Cardiac muscle cell (in vitro differentiated cells and primary cell): Measurements from ENCODE around the gene CTBP2. TPM values are rescaled to one million over a fixed set of nuclear protein-coding genes. Genes with fewer than 3 reads are reported as not detected.

ENCODE experiments used
- DNase-seq, 2 donors: peaks; one replicate each; pipeline versions ENCODE4 v3.0.0 to v3.0.0-alpha.2; 2010 to 2017; ENCODE audit warnings: low read depth in 1 of 2, low spot score in 1 of 2
- H3K27ac ChIP-seq: fragments of 200-600 bp; sonication (generic); 2 replicates; pipeline ENCODE4 v1.5.1; 2016
- H3K27me3 ChIP-seq: fragments of 200-600 bp; sonication (generic); 2 replicates; pipeline ENCODE4 v1.6.0; 2016; ENCODE audit warnings: control low read depth
- H3K36me3 ChIP-seq: fragments of 200-600 bp; sonication (generic); 2 replicates; pipeline ENCODE4 v1.5.1; 2016; ENCODE audit warnings: control low read depth
- H3K4me1 ChIP-seq: fragments of 200-600 bp; sonication (generic); 2 replicates; pipeline ENCODE4 v1.8.1; 2017; ENCODE audit warnings: low read depth, mild to moderate bottlenecking, mixed run types
- H3K4me3 ChIP-seq: fragments of 200-600 bp; sonication (generic); 2 replicates; pipeline ENCODE4 v1.5.1; 2016; ENCODE audit warnings: mild to moderate bottlenecking
- H3K9me3 ChIP-seq: fragments of 200-600 bp; sonication (generic); 2 replicates; pipeline ENCODE4 v1.5.1; 2017; ENCODE audit warnings: low read depth, mild to moderate bottlenecking, control low read depth
- CTCF ChIP-seq: IDR thresholded peaks from 2 replicates; pipeline ENCODE4 v1.5.1; 2012; ENCODE audit warnings: low read depth, mild to moderate bottlenecking, low read length
- polyA plus RNA-seq: library from polyadenylated mRNA; unstranded; fragments of >200 nt; fragmentation: Nextera tagmentation; extraction: Ambion mirVana; gene quantifications from 2 replicates; pipeline ENCODE4 v1.2.1, GENCODE V29; 2016
- total RNA-seq: library from RNA; depleted of rRNA; stranded (reverse); fragments of >200 nt; gene quantifications from 2 replicates; pipeline ENCODE4 v1.2.3, GENCODE V29; 2016

The CTBP2 gene
- total and polyA plus RNA-seq, 2 experiments from 2014 or later: 67.4 to 74.5 TPM

- Histone ChIP-seq H3K9me3 (no peaks in the 10 kb centered on the region), H3K36me3 (no peaks in the 10 kb centered on the region), H3K4me3 (no peak overlapping the region), H3K27ac (no peak overlapping the region), H3K4me1 (no peaks in the 10 kb centered on the region), H3K27me3 (no peaks in the 10 kb centered on the region)
- no peak for TF ChIP-seq CTCF
- DNase-seq: no peak
Observed at GRCh38 chr10:125199270-125199669, 38.9 kb upstream of the CTBP2 start.

- Histone ChIP-seq H3K4me3 (no peak overlapping the region), H3K36me3 (no peaks in the 10 kb centered on the region), H3K4me1 (no peaks in the 10 kb centered on the region), H3K9me3 (no peaks in the 10 kb centered on the region), H3K27ac (no peak overlapping the region), H3K27me3 (no peaks in the 10 kb centered on the region)
- TF ChIP-seq CTCF: no peak
- DNase-seq: no peak
Observed at GRCh38 chr10:125194814-125195213, 34.5 kb upstream of the CTBP2 start.

GRCh38 chr10:125193306-125193877 lies 33.0 kb upstream of the CTBP2 start:
- TF ChIP-seq CTCF: no peak
- H3K4me3 ChIP-seq: no peak overlapping the region
- no peaks in the 10 kb centered on the region for H3K36me3 ChIP-seq
- no peaks in the 10 kb centered on the region for H3K9me3 ChIP-seq
- H3K27ac ChIP-seq: no peak overlapping the region
- H3K27me3 ChIP-seq: no peaks in the 10 kb centered on the region
- no peaks in the 10 kb centered on the region for H3K4me1 ChIP-seq
- no peak for DNase-seq

- no peak overlapping the region for H3K4me3 ChIP-seq
- H3K27me3 ChIP-seq: no peaks in the 10 kb centered on the region
- H3K27ac ChIP-seq: no peak overlapping the region
- no peaks in the 10 kb centered on the region for H3K4me1 ChIP-seq
- DNase-seq: no peak
- no peaks in the 10 kb centered on the region for H3K36me3 ChIP-seq
- no peaks in the 10 kb centered on the region for H3K9me3 ChIP-seq
- TF ChIP-seq CTCF: no peak
Observed at GRCh38 chr10:125192620-125193019, 32.3 kb upstream of the CTBP2 start.

- H3K27me3 ChIP-seq: no peaks in the 10 kb centered on the region
- no peaks in the 10 kb centered on the region for H3K9me3 ChIP-seq
- H3K36me3 ChIP-seq: no peaks in the 10 kb centered on the region
- H3K4me1 ChIP-seq: no peaks in the 10 kb centered on the region
- H3K4me3 ChIP-seq: no peak overlapping the region
- no peak overlapping the region for H3K27ac ChIP-seq
- TF ChIP-seq CTCF: no peak
- DNase-seq: no peak
Observed at GRCh38 chr10:125192005-125192404, 31.6 kb upstream of the CTBP2 start.

GRCh38 chr10:125190946-125191345 lies 30.6 kb upstream of the CTBP2 start:
- no peak for DNase-seq
- Histone ChIP-seq H3K36me3 (no peaks in the 10 kb centered on the region), H3K9me3 (no peaks in the 10 kb centered on the region), H3K4me3 (no peak overlapping the region), H3K27me3 (no peaks in the 10 kb centered on the region), H3K4me1 (no peaks in the 10 kb centered on the region), H3K27ac (no peak overlapping the region)
- TF ChIP-seq CTCF: no peak
